NOMO-1 (cell line): ENCODE data around the gene ABLIM1.

ENCODE experiments used
- DNase-seq, 2 experiments: peaks; one replicate each; lab custom pipeline; 2025; ENCODE audit not compliant: unreplicated experiment in 2 of 2; lab: John Stamatoyannopoulos, UW

ABLIM1 gene

DNA sequence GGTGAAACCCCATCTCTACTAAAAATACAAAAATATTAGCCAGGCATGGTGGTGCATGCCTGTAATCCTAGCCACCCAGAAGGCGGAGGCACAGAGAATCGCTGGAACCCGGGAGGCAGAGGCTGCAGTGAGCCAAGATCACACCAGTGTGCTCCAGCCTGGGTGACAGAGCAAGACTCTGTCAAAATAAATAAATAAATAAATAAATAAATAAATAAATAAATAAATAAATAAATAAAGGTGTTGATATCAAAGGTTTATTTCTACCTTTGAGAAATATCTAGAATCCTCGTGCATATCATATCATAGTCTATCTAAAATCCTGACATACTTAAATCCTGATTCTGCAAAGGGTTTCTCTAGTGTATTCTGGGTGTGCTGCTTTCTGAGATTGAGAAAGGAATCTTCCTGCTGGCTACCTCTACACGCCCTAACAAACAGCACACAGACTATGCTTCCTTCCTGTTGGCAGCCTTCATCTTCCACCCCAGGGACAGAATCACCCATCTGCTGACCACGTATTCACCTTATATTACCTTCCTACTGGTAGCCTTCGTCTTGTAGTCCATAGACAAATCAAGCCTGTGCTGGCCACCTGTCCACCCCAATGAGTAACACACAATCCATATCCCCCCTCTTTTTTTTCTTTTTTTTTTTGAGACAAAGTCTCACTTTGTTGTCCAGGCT, 8.7 kb downstream of the ABLIM1 start:
- DNase-seq: no peak

- no peak for DNase-seq
Measured at GRCh38 chr10:114648368-114648767, 9.7 kb downstream of the ABLIM1 start.

- DNase-seq: no peak
Measured at GRCh38 chr10:114647545-114648138, 10.4 kb downstream of the ABLIM1 start.

- no peak for DNase-seq
Measured at GRCh38 chr10:114646426-114646825, 11.6 kb downstream of the ABLIM1 start.

- no peak for DNase-seq
Measured at GRCh38 chr10:114645706-114646105, 12.4 kb downstream of the ABLIM1 start.

DNA sequence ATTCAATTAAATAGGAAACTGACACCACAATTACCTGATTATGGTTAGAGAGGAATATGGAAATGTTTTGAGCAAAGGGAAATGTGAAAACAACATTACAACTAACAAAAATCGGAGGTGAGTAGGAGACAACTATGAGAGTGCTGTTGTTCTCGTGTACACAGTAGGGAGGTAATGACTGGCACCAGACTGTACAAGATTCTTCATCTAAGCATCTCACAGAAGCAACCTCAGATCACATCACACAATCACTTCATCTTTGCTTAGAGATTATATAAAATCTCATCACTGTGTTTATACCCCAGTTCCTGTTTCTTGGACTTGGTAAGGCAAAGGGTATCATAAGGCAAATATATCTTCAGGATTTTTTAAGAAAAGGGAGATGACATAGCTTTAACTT, 14.9 kb downstream of the ABLIM1 start:
- no peak for DNase-seq

- DNase-seq: no peak
Measured at GRCh38 chr10:114642729-114643128, 15.3 kb downstream of the ABLIM1 start.

- DNase-seq: peak; percentile 43 to 71
Measured at GRCh38 chr10:114638821-114639625, 19.1 kb downstream of the ABLIM1 start.

DNA sequence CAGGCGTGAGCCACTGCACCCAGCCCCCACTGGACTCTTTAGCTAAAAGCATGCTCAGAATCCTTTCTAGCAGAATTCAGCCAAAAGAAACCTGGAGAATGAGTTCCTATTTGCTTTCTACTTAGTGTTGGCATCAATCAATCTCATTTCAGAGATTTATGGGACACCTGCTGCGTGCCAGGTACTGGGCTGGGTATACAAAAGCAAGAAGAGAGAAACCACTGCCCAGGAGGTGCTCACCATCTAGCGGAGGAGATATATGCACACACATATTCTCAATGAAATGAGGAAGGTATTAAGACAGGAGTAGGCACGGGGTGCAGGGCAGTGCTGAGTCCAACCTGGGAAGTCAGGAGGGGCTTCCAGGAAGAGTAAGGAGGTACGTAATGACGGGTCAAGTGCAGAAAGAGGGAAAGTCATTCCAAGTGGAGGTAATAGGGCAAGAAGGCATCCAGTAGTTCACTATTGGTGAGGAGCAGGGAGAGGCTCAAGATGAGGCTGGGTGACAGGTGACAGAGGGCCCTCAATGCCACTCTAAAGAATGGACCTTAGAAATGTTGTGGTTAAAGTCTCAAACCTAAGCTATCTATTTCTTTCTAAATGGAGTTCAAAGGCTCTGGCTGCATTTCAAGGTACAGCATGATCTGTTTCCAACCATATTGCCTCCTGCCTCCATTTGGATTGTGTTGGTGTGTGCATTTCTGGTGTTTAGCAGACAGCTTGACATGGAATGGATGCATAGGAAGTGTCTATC, 22.1 kb downstream of the ABLIM1 start:
- DNase-seq: no peak

- DNase-seq: no peak
Measured at GRCh38 chr10:114635101-114635500, 23.0 kb downstream of the ABLIM1 start.

GRCh38 chr10:114634609-114634979, 23.5 kb downstream of the ABLIM1 start:
- DNase-seq: no peak

DNA sequence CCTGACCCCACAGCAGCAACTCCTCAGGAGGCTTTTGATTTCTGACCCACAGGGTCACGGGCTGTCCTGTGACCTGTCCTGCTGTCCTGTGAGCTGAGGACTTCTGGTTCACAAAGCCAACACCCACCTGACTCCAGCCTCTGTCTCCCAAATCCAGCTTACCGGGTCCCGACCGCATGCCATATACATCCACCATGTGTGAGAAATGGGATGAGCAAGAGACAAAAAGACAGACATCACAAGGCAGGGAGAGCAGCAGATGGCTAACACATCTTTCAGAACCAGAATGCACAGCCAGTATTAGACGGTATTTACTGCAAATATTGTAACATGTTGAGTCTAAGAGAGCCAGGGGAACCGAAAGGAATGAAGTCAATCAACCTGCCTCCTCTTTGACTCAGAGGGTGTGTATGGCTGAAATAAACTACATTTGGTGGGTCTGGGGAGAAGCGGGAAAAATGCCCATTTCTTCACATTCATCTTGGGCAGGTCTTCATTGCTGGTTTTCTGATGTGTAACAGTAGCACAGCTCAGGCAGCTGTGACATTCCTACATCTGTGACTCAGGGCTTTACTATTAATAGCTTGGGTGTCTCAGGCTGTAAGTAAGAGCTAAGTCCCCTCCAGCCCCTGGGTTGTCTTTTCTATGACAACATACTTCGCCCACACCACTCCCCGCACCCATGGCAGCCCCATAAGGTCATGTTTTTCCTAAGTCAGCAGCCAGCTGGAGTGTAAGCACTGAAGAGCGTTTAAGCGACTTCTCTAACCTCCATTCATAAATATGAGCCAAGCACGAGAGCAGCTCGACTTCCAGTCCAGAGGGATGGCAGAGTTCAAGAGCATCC, 25.0 kb downstream of the ABLIM1 start:
- no peak for DNase-seq

DNA sequence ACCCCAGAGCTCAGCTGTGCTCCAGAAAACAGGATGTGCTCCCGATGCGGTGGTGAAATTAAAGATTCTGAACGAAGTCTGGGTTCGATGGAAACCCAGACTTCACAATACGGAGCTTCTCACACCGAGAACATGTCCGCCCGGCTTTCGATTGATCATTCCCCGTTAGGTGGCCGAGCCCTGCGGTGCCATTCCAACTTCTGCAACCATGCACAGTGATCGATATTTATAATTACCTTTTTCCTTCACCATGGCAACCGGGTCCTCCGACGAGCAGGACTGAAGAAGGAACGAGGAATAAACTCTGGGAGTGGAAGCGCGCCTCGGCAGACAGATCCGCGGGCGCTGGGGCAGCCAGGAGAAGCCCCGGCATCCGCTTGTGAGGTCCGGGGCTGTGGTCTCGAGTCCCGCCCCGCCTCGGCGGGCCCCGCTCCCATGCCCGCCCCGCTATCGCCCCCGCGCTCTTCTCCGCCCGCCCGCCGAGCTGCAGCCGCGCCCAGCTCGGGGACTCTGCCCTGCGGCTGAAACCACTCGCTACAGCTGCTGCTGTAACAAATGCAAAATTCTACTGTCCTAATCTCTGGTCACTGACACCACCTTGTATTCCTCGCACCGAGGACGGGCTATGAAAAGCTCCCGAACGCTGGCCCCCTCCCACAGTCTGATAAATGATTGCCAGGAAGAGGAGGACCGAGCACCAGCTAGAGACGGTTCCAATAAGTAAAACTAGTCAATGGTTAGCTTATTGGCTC, 26.2 kb downstream of the ABLIM1 start:
- DNase-seq: no peak

DNA sequence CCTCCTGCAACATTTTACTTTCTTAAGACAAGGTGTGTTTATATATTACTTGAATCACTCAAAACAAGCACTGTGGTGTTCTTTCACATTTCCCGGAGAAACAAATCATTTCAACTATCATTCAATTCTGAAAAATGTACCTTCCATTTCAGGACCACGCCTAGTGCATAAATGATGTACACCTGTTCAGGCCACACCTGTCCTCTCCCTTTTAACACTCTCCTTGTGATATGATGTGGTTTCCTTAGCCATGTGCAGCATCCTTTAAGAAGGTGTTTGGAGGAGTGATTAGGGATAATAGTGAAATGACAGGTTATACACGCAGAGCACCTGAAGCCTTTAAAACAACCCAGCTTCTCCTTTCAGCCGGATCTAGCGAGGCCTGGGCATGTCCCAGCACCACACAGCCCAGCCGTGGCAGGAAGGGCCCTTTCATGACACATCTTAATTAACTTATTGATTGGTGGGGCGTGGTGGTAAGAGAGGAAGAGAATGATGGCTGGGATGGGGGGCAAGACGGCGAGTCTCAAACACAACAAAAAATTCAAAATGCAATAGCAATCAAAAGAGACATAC, 26.9 kb downstream of the ABLIM1 start:
- peak in 1 of 2 experiments; percentile 1 for DNase-seq

DNA sequence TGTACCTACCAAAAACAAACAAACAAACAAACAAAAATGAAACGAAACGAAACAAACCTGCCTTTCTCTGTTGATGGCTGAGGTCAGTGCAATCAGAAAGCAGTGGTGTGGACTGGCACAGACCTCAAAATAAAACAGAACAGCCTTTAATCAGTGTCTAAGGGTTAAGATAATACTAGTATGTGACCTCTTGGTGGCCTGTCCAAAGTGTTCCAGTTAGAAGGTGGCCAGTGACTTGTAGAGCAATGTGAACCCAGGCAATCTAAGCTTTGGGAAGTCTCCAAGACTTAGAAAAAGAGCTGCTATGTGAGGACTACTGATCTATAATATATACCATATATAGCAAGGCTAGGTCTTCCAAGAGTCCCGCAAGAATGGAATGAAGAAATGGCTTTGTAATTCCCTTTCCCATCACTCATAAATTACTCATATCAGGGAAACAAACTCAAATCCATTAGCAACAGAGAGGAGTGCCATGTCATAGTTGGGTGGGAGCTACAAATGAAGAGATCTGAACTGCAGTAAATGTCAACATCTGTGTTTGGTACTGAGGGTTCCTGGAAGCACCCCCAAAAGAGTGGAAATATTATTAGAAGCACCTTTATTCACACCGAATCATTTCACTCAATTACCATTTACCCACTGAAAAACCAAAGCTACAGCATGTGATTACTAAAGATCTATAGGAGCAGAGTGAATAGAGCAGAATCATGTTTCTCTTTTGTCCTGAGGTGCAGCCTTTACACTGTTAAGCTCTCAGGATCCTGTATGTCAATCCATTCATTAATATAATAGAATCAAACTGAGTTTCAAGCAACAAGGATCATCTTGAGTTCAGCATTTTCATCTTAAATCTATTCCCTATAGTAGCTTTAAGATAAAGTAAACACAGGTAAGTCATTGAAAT, 28.0 kb downstream of the ABLIM1 start:
- DNase-seq: no peak

DNA sequence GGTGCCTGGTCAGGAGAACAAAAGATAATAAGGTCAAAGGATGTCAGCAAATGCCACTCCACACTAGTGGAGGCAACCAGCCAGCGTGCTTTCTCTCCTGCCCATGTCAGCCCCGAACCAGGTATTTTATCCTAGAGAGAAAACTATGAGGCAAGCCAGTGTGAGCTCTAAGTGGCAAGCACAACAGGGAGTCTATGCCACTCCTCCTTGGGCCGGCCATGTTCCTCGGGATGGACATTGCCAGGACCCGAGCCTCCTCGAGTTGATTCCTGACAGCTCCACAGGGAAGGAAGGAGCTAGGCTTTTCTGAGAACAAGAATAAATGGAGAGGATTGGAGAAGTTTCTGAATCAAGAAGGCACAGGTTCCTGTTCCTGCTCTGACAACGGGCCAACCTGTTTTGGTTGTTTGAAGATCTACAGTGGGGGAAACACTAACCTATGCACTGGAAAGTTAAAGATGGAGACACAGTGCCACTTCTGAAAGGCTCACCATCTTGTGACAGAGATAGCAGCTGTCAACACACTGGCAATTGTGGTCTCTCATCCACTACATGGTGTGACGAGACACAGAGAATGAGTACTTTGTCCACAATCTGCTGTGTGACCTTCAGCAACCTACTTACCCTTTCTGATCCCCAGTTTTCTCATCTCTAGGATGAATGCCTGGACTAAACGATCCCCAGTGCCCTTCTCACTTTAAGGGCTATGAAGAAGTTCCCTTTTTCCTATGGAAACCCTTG, 28.8 kb downstream of the ABLIM1 start:
- DNase-seq: no peak

- DNase-seq: no peak
Measured at GRCh38 chr10:114628106-114628505, 30.0 kb downstream of the ABLIM1 start.

- DNase-seq: no peak
Measured at GRCh38 chr10:114626841-114627240, 31.2 kb downstream of the ABLIM1 start.
